ENCODE results near the gene LMAN2L. TPM values are rescaled to one million over a fixed set of nuclear protein-coding genes. Genes with fewer than 3 reads are reported as not detected.

The LMAN2L gene
- total and polyA plus RNA-seq, 2 of the 8 experiments (the other 6 are each of a cell fraction or from before 2014, with no cell fraction given), result 14.3 to 17.6 TPM

GRCh38 chr2:96763511-96764252 is 23.8 kb upstream of the LMAN2L start (continued):
- no peak for TF ChIP-seq TBP (IDR thresholded peaks at IDR 0.05; ENCODE audit: low read depth, low read length)
- TF ChIP-seq SIRT6 (IDR thresholded peaks at IDR 0.05; ENCODE audit: low read length), result no peak
- no peak for TF ChIP-seq SIN3A (conservative IDR thresholded peaks at IDR 0.05 in 1 of 2, IDR thresholded peaks at IDR 0.05 in 1 of 2; ENCODE audit: low read depth in 1 of 2, low read length in 2 of 2)

All from H1 (cell line).